WTC11 (cell line): Measurements from ENCODE around the gene VPS8.

Source experiments
- ZBTB43 ChIP-seq: sonication (generic); formaldehyde crosslinking; IDR thresholded peaks from 2 replicates; pipeline ENCODE4 v1.8.1; 2023; ENCODE audit warnings: mild to moderate bottlenecking, missing genetic modification reagents
- TF ChIP-seq, protein P1 (sequence below): fragments of 200-600 bp; IDR thresholded peaks from 2 replicates; pipeline ENCODE4 v1.8.0; 2022; ENCODE audit warnings: antibody characterized with exemption
- TF ChIP-seq, protein P2 (sequence below): sonication (generic); formaldehyde crosslinking; IDR thresholded peaks from 2 replicates; pipeline ENCODE4 v1.8.0; 2022; ENCODE audit warnings: missing genetic modification reagents

DNA sequence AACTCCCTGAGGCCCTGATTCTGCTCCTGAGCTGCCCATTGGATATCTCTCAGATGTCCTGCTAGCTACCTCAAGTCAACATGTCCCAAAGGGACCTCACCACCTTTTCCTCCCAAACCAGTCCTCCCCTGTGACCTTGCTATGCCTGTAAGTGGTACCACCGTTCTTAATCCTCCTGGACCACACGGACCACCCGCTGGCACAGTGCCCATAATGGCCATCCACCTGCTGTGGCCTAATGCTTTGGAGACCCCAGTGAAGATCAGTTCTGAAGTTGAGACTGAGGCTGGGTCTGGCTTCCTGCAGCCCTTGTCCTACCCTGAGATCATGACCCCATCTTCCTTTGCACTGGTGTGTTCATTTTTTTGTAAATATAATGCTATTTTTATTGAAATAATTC, 15.0 kb upstream of the VPS8 start:
- TF ChIP-seq ZBTB43 (CRISPR knock-in tag), result no peak
- TF ChIP-seq, protein P1, sequence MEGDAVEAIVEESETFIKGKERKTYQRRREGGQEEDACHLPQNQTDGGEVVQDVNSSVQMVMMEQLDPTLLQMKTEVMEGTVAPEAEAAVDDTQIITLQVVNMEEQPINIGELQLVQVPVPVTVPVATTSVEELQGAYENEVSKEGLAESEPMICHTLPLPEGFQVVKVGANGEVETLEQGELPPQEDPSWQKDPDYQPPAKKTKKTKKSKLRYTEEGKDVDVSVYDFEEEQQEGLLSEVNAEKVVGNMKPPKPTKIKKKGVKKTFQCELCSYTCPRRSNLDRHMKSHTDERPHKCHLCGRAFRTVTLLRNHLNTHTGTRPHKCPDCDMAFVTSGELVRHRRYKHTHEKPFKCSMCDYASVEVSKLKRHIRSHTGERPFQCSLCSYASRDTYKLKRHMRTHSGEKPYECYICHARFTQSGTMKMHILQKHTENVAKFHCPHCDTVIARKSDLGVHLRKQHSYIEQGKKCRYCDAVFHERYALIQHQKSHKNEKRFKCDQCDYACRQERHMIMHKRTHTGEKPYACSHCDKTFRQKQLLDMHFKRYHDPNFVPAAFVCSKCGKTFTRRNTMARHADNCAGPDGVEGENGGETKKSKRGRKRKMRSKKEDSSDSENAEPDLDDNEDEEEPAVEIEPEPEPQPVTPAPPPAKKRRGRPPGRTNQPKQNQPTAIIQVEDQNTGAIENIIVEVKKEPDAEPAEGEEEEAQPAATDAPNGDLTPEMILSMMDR, result no peak
- TF ChIP-seq, protein P2, sequence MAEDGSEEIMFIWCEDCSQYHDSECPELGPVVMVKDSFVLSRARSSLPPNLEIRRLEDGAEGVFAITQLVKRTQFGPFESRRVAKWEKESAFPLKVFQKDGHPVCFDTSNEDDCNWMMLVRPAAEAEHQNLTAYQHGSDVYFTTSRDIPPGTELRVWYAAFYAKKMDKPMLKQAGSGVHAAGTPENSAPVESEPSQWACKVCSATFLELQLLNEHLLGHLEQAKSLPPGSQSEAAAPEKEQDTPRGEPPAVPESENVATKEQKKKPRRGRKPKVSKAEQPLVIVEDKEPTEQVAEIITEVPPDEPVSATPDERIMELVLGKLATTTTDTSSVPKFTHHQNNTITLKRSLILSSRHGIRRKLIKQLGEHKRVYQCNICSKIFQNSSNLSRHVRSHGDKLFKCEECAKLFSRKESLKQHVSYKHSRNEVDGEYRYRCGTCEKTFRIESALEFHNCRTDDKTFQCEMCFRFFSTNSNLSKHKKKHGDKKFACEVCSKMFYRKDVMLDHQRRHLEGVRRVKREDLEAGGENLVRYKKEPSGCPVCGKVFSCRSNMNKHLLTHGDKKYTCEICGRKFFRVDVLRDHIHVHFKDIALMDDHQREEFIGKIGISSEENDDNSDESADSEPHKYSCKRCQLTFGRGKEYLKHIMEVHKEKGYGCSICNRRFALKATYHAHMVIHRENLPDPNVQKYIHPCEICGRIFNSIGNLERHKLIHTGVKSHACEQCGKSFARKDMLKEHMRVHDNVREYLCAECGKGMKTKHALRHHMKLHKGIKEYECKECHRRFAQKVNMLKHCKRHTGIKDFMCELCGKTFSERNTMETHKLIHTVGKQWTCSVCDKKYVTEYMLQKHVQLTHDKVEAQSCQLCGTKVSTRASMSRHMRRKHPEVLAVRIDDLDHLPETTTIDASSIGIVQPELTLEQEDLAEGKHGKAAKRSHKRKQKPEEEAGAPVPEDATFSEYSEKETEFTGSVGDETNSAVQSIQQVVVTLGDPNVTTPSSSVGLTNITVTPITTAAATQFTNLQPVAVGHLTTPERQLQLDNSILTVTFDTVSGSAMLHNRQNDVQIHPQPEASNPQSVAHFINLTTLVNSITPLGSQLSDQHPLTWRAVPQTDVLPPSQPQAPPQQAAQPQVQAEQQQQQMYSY (CRISPR knock-in tag), result no peak
